ENCODE measurements around the gene DIMT1.

DIMT1 gene

GRCh38 chr5:62376064-62376463 is 27.6 kb downstream of the DIMT1 start:
- DNase-seq: no peak
- TF ChIP-seq, protein P1, sequence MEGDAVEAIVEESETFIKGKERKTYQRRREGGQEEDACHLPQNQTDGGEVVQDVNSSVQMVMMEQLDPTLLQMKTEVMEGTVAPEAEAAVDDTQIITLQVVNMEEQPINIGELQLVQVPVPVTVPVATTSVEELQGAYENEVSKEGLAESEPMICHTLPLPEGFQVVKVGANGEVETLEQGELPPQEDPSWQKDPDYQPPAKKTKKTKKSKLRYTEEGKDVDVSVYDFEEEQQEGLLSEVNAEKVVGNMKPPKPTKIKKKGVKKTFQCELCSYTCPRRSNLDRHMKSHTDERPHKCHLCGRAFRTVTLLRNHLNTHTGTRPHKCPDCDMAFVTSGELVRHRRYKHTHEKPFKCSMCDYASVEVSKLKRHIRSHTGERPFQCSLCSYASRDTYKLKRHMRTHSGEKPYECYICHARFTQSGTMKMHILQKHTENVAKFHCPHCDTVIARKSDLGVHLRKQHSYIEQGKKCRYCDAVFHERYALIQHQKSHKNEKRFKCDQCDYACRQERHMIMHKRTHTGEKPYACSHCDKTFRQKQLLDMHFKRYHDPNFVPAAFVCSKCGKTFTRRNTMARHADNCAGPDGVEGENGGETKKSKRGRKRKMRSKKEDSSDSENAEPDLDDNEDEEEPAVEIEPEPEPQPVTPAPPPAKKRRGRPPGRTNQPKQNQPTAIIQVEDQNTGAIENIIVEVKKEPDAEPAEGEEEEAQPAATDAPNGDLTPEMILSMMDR (IDR thresholded peaks at IDR 0.05; ENCODE audit: low read depth, low read length): no peak
- Histone ChIP-seq H3K27me3 (ENCODE audit: insufficient read depth, low read depth, severe bottlenecking) (no peaks in the 10 kb centered on the region), H3K27ac (no peak overlapping the region), H3K9me3 (ENCODE audit: severe bottlenecking) (no peaks in the 10 kb centered on the region), H3K4me3 (ENCODE audit: low read depth, low read length) (no peak overlapping the region), H3K36me3 (peaks cover 79% of the 10 kb centered on the region)

GRCh38 chr5:62375627-62376026 is 28.1 kb downstream of the DIMT1 start:
- Histone ChIP-seq H3K4me3 (ENCODE audit: low read depth, low read length) (no peak overlapping the region), H3K27ac (no peak overlapping the region), H3K27me3 (ENCODE audit: insufficient read depth, low read depth, severe bottlenecking) (no peaks in the 10 kb centered on the region), H3K9me3 (ENCODE audit: severe bottlenecking) (no peaks in the 10 kb centered on the region), H3K36me3 (peaks cover 75% of the 10 kb centered on the region)
- no peak for DNase-seq
- TF ChIP-seq, protein P1 (IDR thresholded peaks at IDR 0.05; ENCODE audit: low read depth, low read length): no peak

- H3K9me3 ChIP-seq (ENCODE audit: severe bottlenecking): no peaks in the 10 kb centered on the region
- no peaks in the 10 kb centered on the region for H3K27me3 ChIP-seq (ENCODE audit: insufficient read depth, low read depth, severe bottlenecking)
- H3K4me3 ChIP-seq (ENCODE audit: low read depth, low read length): no peak overlapping the region
- no peak overlapping the region for H3K27ac ChIP-seq
- peaks cover 61% of the 10 kb centered on the region for H3K36me3 ChIP-seq
- DNase-seq: no peak
- TF ChIP-seq, protein P1 (IDR thresholded peaks at IDR 0.05; ENCODE audit: low read depth, low read length): no peak
Observed at GRCh38 chr5:62374090-62374489, 29.6 kb downstream of the DIMT1 start.

- Histone ChIP-seq H3K27ac (no peak overlapping the region), H3K4me3 (ENCODE audit: low read depth, low read length) (no peak overlapping the region), H3K36me3 (peaks cover 54% of the 10 kb centered on the region), H3K9me3 (ENCODE audit: severe bottlenecking) (no peaks in the 10 kb centered on the region), H3K27me3 (ENCODE audit: insufficient read depth, low read depth, severe bottlenecking) (no peaks in the 10 kb centered on the region)
- TF ChIP-seq, protein P1 (IDR thresholded peaks at IDR 0.05; ENCODE audit: low read depth, low read length): no peak
- DNase-seq: no peak
Observed at GRCh38 chr5:62373382-62373781, 30.3 kb downstream of the DIMT1 start.

DNA sequence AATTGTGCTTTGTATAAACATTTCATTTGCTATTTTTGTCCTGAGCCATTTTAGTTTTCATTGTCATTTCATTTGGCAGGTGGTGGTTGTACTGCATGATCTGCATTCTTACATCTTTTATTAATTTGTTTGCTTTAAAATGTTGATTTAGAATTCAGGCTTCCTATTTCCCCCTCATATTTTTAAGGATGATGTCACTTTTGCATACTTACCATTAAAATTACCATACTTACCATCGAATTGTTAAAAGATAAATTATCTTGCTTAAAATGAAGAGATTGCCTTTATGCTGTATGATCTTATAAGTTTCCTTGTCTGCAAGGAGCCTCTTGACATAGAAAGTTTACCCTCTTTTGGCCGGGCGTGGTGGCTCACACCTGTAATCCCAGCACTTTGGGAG is 31.1 kb downstream of the DIMT1 start:
- no peaks in the 10 kb centered on the region for H3K27me3 ChIP-seq (ENCODE audit: insufficient read depth, low read depth, severe bottlenecking)
- H3K4me3 ChIP-seq (ENCODE audit: low read depth, low read length): no peak overlapping the region
- TF ChIP-seq, protein P1 (IDR thresholded peaks at IDR 0.05; ENCODE audit: low read depth, low read length): no peak
- H3K9me3 ChIP-seq (ENCODE audit: severe bottlenecking): no peaks in the 10 kb centered on the region
- no peak overlapping the region for H3K27ac ChIP-seq
- no peak for DNase-seq
- peaks cover 48% of the 10 kb centered on the region for H3K36me3 ChIP-seq

GRCh38 chr5:62371409-62371808 is 32.3 kb downstream of the DIMT1 start:
- Histone ChIP-seq H3K27ac (no peak overlapping the region), H3K4me3 (ENCODE audit: low read depth, low read length) (no peak overlapping the region), H3K27me3 (ENCODE audit: insufficient read depth, low read depth, severe bottlenecking) (no peaks in the 10 kb centered on the region), H3K36me3 (peaks cover 39% of the 10 kb centered on the region), H3K9me3 (ENCODE audit: severe bottlenecking) (no peaks in the 10 kb centered on the region)
- DNase-seq: no peak
- TF ChIP-seq, protein P1 (IDR thresholded peaks at IDR 0.05; ENCODE audit: low read depth, low read length): no peak
